ENCODE measurements around the gene PROSER1.

Gene PROSER1

GRCh38 chr13:39034085-39034484, 3.8 kb downstream of the PROSER1 start:
- H3K4me3 ChIP-seq (ENCODE audit: low read depth, low read length) = no peak overlapping the region
- TF ChIP-seq CTCF (IDR thresholded peaks at IDR 0.05; ENCODE audit: borderline replicate concordance, insufficient read depth, low read depth, low read length) = no peak

- no peak for TF ChIP-seq CTCF (IDR thresholded peaks at IDR 0.05; ENCODE audit: borderline replicate concordance, insufficient read depth, low read depth, low read length)
- H3K4me3 ChIP-seq (ENCODE audit: low read depth, low read length) = no peak overlapping the region
Observed at GRCh38 chr13:39032150-39032549, 5.7 kb downstream of the PROSER1 start.

- H3K4me3 ChIP-seq (ENCODE audit: low read depth, low read length) = no peak overlapping the region
- TF ChIP-seq CTCF (IDR thresholded peaks at IDR 0.05; ENCODE audit: borderline replicate concordance, insufficient read depth, low read depth, low read length) = no peak
Observed at GRCh38 chr13:39025433-39025839, 12.5 kb downstream of the PROSER1 start.

- TF ChIP-seq CTCF (IDR thresholded peaks at IDR 0.05; ENCODE audit: borderline replicate concordance, insufficient read depth, low read depth, low read length) = no peak
Observed at GRCh38 chr13:39023761-39024160, 14.1 kb downstream of the PROSER1 start.

GRCh38 chr13:39023316-39023715, 14.6 kb downstream of the PROSER1 start:
- TF ChIP-seq CTCF (IDR thresholded peaks at IDR 0.05; ENCODE audit: borderline replicate concordance, insufficient read depth, low read depth, low read length) = no peak
- H3K4me3 ChIP-seq (ENCODE audit: low read depth, low read length) = no peak overlapping the region

More at GRCh38 chr13:39023761-39024160, 14.1 kb downstream of the PROSER1 start:
- no peak overlapping the region for H3K4me3 ChIP-seq (ENCODE audit: low read depth, low read length)

- TF ChIP-seq CTCF (IDR thresholded peaks at IDR 0.05; ENCODE audit: borderline replicate concordance, insufficient read depth, low read depth, low read length) = no peak
- no peak overlapping the region for H3K4me3 ChIP-seq (ENCODE audit: low read depth, low read length)
Observed at GRCh38 chr13:39020853-39021462, 16.9 kb downstream of the PROSER1 start.

GRCh38 chr13:39016787-39017186, 21.1 kb downstream of the PROSER1 start:
- no peak overlapping the region for H3K4me3 ChIP-seq (ENCODE audit: low read depth, low read length)
- peak; percentile 47 for TF ChIP-seq CTCF (IDR thresholded peaks at IDR 0.05; ENCODE audit: borderline replicate concordance, insufficient read depth, low read depth, low read length)
